K562 (cell line): ENCODE results near the gene ATM. TPM values are rescaled to one million over a fixed set of nuclear protein-coding genes. Genes with fewer than 3 reads are reported as not detected.

Experiments used
- ATAC-seq: fragments of 200-7000 bp; cut with Tn5 transposase; 3 replicates; pipeline ENCODE4 v1.9.1; 2020; ENCODE audit warnings: moderate library complexity
- BruUV-seq: library from RNA; stranded (reverse); fragments of 400-500 nt; replicated peaks from 2 replicates; lab custom pipeline; 2021; lab: Mats Ljungman, UMichigan
- CTCF ChIA-PET: fragments of 300-600 bp; formaldehyde crosslinking; extraction: SDS; loops from one replicate; lab custom pipeline; 2021; ENCODE audit warnings: low intra/inter-chr PET ratio; lab: Yijun Ruan, JAX
- POLR2A ChIA-PET: fragments of 300-600, 350-650 bp; sonication (Branson Sonifier 250); formaldehyde crosslinking; extraction: SDS; loops from one replicate; lab custom pipeline; 2021; ENCODE audit warnings: antibody characterized with exemption, inconsistent platforms; lab: Yijun Ruan, JAX
- DNase-seq, 4 experiments: peaks; one replicate each; pipeline versions ENCODE4 v3.0.0 to v3.0.0-alpha.2; 2011 to 2018; ENCODE audit warnings: low spot score in 3 of 4, mixed read lengths in 3 of 4; ENCODE audit errors: extremely low read depth in 1 of 4
- FAIRE-seq: peaks from 2 replicates; lab custom pipeline; 2011; peaks lifted over from hg19 to GRCh38; lab: Jason Lieb, UNC
- H2AFZ ChIP-seq: 2 replicates; pipeline ENCODE4 v1.6.0; 2011; ENCODE audit warnings: low read depth, low read length, control low read depth, inconsistent platforms
- H3K27ac ChIP-seq: fragments of 200-600 bp; 3 replicates; pipeline ENCODE4 v1.8.0; 2011; ENCODE audit warnings: low read depth, mild to moderate bottlenecking, control low read depth, inconsistent platforms, low read length, moderate library complexity, mixed read lengths; ENCODE audit errors: extremely low read depth
- H3K27me3 ChIP-seq, 2 experiments: fragments of 300-600 bp in 1 of 2; 2 replicates in 1 of 2; 3 replicates in 1 of 2; pipeline versions ENCODE4 v1.6.0 to v1.8.0; 2011; ENCODE audit warnings: inconsistent platforms in 2 of 2, low read length in 2 of 2, mild to moderate bottlenecking in 1 of 2, mixed read lengths in 1 of 2, moderate library complexity in 1 of 2; ENCODE audit not compliant: control insufficient read depth in 2 of 2, insufficient read depth in 2 of 2
- H3K36me3 ChIP-seq: fragments of 300-600 bp; 3 replicates; pipeline ENCODE4 v1.8.0; 2011; ENCODE audit warnings: mild to moderate bottlenecking, low read length, inconsistent platforms; ENCODE audit not compliant: control insufficient read depth, insufficient read depth
- H3K4me1 ChIP-seq, 2 experiments: fragments of 200-600 bp in 1 of 2; replicated peaks in 1 of 2; 2 replicates in 1 of 2; 3 replicates in 1 of 2; pipeline versions ENCODE4 v1.5.1 to v1.8.0; 2011; ENCODE audit warnings: inconsistent platforms in 2 of 2, low read length in 2 of 2, mild to moderate bottlenecking in 1 of 2, mixed read lengths in 1 of 2, moderate library complexity in 1 of 2; ENCODE audit not compliant: control insufficient read depth in 2 of 2, insufficient read depth in 2 of 2
- H3K4me2 ChIP-seq: 2 replicates; pipeline ENCODE4 v1.6.1; 2011; ENCODE audit warnings: low read length, control low read depth, inconsistent platforms, mixed read lengths; ENCODE audit not compliant: insufficient read depth
- H3K4me3 ChIP-seq: fragments of 200-600 bp; sonication (generic), shearing (Covaris generic); 2 replicates; pipeline ENCODE4 v1.5.1; 2016; ENCODE audit warnings: control low read depth, inconsistent platforms
- H3K79me2 ChIP-seq: fragments of 200-600 bp; 3 replicates; pipeline ENCODE4 v1.8.0; 2011; ENCODE audit warnings: low read length, inconsistent platforms; ENCODE audit not compliant: control insufficient read depth, insufficient read depth
- H3K9ac ChIP-seq, 2 experiments: 2 replicates each; pipeline versions ENCODE4 v1.6.0 to v1.6.1; 2011; ENCODE audit warnings: low read depth in 2 of 2, low read length in 2 of 2, control low read depth in 1 of 2, inconsistent platforms in 1 of 2, mild to moderate bottlenecking in 1 of 2, mixed read lengths in 1 of 2; ENCODE audit not compliant: insufficient read depth in 1 of 2
- H3K9me1 ChIP-seq: one replicate; pipeline ENCODE4 v1.6.0; 2011; ENCODE audit warnings: inconsistent platforms, mild to moderate bottlenecking, low read length, moderate library complexity; ENCODE audit not compliant: control insufficient read depth, insufficient read depth
- H3K9me3 ChIP-seq: replicated peaks from 2 replicates; pipeline ENCODE4 v1.5.1; 2011; ENCODE audit warnings: low read depth, low read length, inconsistent platforms; ENCODE audit not compliant: control insufficient read depth, insufficient read depth
- H4K20me1 ChIP-seq: replicated peaks from 2 replicates; pipeline ENCODE4 v1.6.1; 2011; ENCODE audit warnings: low read length, inconsistent platforms, mixed read lengths; ENCODE audit not compliant: control insufficient read depth, insufficient read depth
- FOXK2 ChIP-seq, 2 experiments: fragments of 450-650 bp; IDR thresholded peaks in 1 of 2; conservative IDR thresholded peaks in 1 of 2; 2 replicates each; pipeline ENCODE4 v1.6.1; 2016; ENCODE audit warnings: low read depth in 2 of 2, mild to moderate bottlenecking in 1 of 2
- NR3C1 ChIP-seq: sonication (generic); formaldehyde crosslinking; IDR thresholded peaks from 2 replicates; pipeline ENCODE4 v1.8.1; 2022; ENCODE audit warnings: missing genetic modification reagents
- POLR2G ChIP-seq: fragments of 200-400 bp; formaldehyde crosslinking; IDR thresholded peaks from 2 replicates; pipeline ENCODE4 v1.6.1; 2017; ENCODE audit warnings: low read depth, mild to moderate bottlenecking, antibody characterized with exemption, low read length, moderate library complexity
- PTRF ChIP-seq: fragments of 450-650 bp; IDR thresholded peaks from 2 replicates; pipeline ENCODE4 v1.6.1; 2016; ENCODE audit warnings: mild to moderate bottlenecking, missing genetic modification characterization, missing compliant biosample characterization
- SNIP1 ChIP-seq: fragments of 450-650 bp; IDR thresholded peaks from 2 replicates; pipeline ENCODE4 v1.7.1; 2017; ENCODE audit warnings: low read depth, mild to moderate bottlenecking
- ZKSCAN1 ChIP-seq: fragments of 150-350 bp; IDR thresholded peaks from 2 replicates; pipeline ENCODE4 v1.6.1; 2016; ENCODE audit warnings: low read depth, low read length
- ZNF12 ChIP-seq: sonication (generic); formaldehyde crosslinking; IDR thresholded peaks from 2 replicates; pipeline ENCODE4 v1.4.0; 2020; ENCODE audit warnings: mild to moderate bottlenecking, missing genetic modification reagents
- ZNF561 ChIP-seq: fragments of 450-650 bp; formaldehyde crosslinking; conservative IDR thresholded peaks from 2 replicates; pipeline ENCODE4 v1.4.0; 2020; ENCODE audit warnings: mild to moderate bottlenecking, moderate library complexity
- ZNF589 ChIP-seq: fragments of 200-800 bp; sonication (Bioruptor generic); IDR thresholded peaks from 2 replicates; pipeline ENCODE4 v1.6.1; 2016; ENCODE audit warnings: low read depth, missing genetic modification characterization, missing compliant biosample characterization
- ZNF79 ChIP-seq: fragments of 250-450 bp; sonication (Bioruptor Pico); IDR thresholded peaks from 2 replicates; pipeline ENCODE4 v1.4.0; 2020; ENCODE audit warnings: low read depth, mild to moderate bottlenecking, moderate library complexity
- WGBS: fragments of 100-300 bp; shearing (Covaris generic); methylation state at CpG from one replicate; pipeline ENCODE4 v1.1.6; 2016; ENCODE audit warnings: low coverage, mixed read lengths; ENCODE audit not compliant: insufficient coverage; ENCODE audit errors: missing lambda C conversion rate; 5-methylcytosine and 5-hydroxymethylcytosine counted together
- in situ Hi-C: fragments of 300-500 bp; cut with MboI; formaldehyde crosslinking; loops from 4 replicates; pipeline ENCODE4 v1.15.0; 2018; ENCODE audit warnings: inconsistent platforms, mixed read lengths
- intact Hi-C: fragments of 100-400 bp; cut with micrococcal nuclease; formaldehyde crosslinking; loops from 2 replicates; pipeline ENCODE4 v1.14.2; 2022
- polyA plus RNA-seq, 8 experiments: library from polyadenylated mRNA; depleted of rRNA in 4 of 8; stranded (reverse) in 5 of 8; unstranded in 3 of 8; fragments of >200 nt; fragmentation: Nextera tagmentation in 2 of 8; fragmentation: Illumina TruSeq in 1 of 8; extraction: Ambion mirVana in 2 of 8; extraction: Trizol in 1 of 8; gene quantifications; 2 replicates each; pipeline versions ENCODE4 v1.2.1 to v1.2.3, GENCODE V29; 2011 to 2014; ENCODE audit warnings: inconsistent platforms in 1 of 8, missing spikeins in 1 of 8
- total RNA-seq, 7 experiments: library from RNA; depleted of rRNA in 6 of 7; stranded (reverse); fragments of >200 nt in 6 of 7; fragmentation: Illumina TruSeq in 2 of 7; extraction: Trizol in 2 of 7; gene quantifications; 2 replicates each; pipeline versions ENCODE4 v1.2.1 to v1.2.3, GENCODE V29; 2011 to 2021; ENCODE audit warnings: low replicate concordance in 1 of 7
- TF ChIP-seq, protein P1 (sequence below): fragments of 450-650 bp; IDR thresholded peaks from 2 replicates; pipeline ENCODE4 v1.6.1; 2018; ENCODE audit not compliant: partially characterized antibody
- TF ChIP-seq, protein P2 (sequence below), 2 experiments: fragments of 450-650 bp in 1 of 2; sonication (generic) in 1 of 2; formaldehyde crosslinking; conservative IDR thresholded peaks; 2 replicates each; pipeline versions ENCODE4 v1.4.0 to v1.8.1; 2020 to 2022; ENCODE audit warnings: mild to moderate bottlenecking in 1 of 2, missing genetic modification reagents in 1 of 2
- TF ChIP-seq, protein P3 (sequence below): fragments of 450-650 bp; formaldehyde crosslinking; IDR thresholded peaks from 2 replicates; pipeline ENCODE4 v1.4.0; 2020; ENCODE audit warnings: mild to moderate bottlenecking, moderate library complexity

Gene ATM
- total and polyA plus RNA-seq, 9 of the 15 experiments (the other 6 are each of a cell fraction or from before 2014, with no cell fraction given) = 8.3 to 46.8 (median 26.2) TPM

DNA sequence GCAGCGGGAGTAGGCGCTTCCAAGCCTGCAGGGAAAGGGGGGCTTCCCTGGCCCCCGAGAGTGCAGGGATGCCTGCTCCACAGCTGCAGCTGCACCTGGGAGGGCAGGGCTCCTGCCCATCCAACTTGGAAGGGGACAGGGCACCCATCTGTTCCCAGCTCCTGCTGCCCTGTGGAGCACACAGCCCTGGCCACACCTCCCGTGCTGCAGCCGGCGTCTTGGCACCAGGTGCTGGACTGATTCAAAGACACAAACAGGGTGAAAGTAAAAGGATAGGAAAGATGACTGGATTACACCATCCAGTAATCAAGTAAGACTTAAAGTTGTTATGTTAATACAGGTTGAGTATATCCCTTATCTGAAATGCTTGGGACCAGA, 15.2 kb upstream of the ATM start (continued):
- TF ChIP-seq, protein P1, sequence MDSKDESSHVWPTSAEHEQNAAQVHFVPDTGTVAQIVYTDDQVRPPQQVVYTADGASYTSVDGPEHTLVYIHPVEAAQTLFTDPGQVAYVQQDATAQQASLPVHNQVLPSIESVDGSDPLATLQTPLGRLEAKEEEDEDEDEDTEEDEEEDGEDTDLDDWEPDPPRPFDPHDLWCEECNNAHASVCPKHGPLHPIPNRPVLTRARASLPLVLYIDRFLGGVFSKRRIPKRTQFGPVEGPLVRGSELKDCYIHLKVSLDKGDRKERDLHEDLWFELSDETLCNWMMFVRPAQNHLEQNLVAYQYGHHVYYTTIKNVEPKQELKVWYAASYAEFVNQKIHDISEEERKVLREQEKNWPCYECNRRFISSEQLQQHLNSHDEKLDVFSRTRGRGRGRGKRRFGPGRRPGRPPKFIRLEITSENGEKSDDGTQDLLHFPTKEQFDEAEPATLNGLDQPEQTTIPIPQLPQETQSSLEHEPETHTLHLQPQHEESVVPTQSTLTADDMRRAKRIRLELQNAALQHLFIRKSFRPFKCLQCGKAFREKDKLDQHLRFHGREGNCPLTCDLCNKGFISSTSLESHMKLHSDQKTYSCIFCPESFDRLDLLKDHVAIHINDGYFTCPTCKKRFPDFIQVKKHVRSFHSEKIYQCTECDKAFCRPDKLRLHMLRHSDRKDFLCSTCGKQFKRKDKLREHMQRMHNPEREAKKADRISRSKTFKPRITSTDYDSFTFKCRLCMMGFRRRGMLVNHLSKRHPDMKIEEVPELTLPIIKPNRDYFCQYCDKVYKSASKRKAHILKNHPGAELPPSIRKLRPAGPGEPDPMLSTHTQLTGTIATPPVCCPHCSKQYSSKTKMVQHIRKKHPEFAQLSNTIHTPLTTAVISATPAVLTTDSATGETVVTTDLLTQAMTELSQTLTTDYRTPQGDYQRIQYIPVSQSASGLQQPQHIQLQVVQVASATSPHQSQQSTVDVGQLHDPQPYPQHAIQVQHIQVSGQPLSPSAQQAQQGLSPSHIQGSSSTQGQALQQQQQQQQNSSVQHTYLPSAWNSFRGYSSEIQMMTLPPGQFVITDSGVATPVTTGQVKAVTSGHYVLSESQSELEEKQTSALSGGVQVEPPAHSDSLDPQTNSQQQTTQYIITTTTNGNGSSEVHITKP = no peak
- 0 out of 2 replicates have a peak, but pooled peaks have one; percentile 4 for TF ChIP-seq POLR2G
- TF ChIP-seq, protein P2, sequence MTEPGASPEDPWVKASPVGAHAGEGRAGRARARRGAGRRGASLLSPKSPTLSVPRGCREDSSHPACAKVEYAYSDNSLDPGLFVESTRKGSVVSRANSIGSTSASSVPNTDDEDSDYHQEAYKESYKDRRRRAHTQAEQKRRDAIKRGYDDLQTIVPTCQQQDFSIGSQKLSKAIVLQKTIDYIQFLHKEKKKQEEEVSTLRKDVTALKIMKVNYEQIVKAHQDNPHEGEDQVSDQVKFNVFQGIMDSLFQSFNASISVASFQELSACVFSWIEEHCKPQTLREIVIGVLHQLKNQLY (CRISPR knock-in tag; conservative IDR thresholded peaks at IDR 0.05) = no peak

DNA sequence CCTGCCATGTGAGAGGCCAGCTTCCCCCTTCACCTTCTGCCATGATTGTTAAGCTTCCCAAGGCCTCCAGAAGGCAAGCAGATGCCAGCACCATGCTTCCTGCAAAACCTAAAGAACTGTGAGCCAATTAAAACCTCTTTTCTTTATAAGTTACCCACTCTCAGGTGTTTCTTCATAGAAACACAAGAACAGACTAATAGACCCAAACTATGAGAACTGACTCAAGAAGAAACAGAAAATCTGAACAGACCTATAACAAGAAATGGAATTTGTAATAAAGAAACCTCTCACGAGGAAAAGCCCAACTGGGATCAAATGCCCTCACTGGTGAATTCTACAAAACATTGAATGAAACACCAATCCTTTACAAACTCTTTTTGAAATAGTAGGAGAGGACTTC, 12.4 kb upstream of the ATM start:
- intact Hi-C loops (no loop called here), in situ Hi-C loops (no loop called here)
- H3K79me2 ChIP-seq = peaks cover 91% of the 10 kb centered on the region
- ATAC-seq = no peak
- H3K9ac ChIP-seq = no peak overlapping the region
- no peak for FAIRE-seq
- DNase-seq = no peak
- no peak overlapping the region for H3K4me3 ChIP-seq
- peaks cover 3% of the 10 kb centered on the region for H3K9me1 ChIP-seq
- H4K20me1 ChIP-seq = no peaks in the 10 kb centered on the region; the same call in 1 of the 2 replicates
- no peak overlapping the region for H2AFZ ChIP-seq
- CTCF ChIA-PET = no interaction called here
- peaks cover 25% of the 10 kb centered on the region for H3K9me3 ChIP-seq
- H3K27ac ChIP-seq = no peak overlapping the region
- H3K4me1 ChIP-seq = peaks cover 0 to 5% of the 10 kb centered on the region in 2 experiments; a peak in 1 of 5 replicates
- 86% methylated on average over 1 of the region's 1 CpG for WGBS
- H3K27me3 ChIP-seq = no peaks in the 10 kb centered on the region
- POLR2A ChIA-PET = interaction anchor here (0.7 kb wide), 1 partner anchor 9 kb away, joined by 3 read pairs; no protein-coding TSS in a partner anchor
- no TSS peak for BruUV-seq
- no peak overlapping the region for H3K4me2 ChIP-seq
- H3K36me3 ChIP-seq = peaks cover 80% of the 10 kb centered on the region
- no peak for TF ChIP-seq ZNF589 (CRISPR knock-in tag)
- no peak for TF ChIP-seq PTRF (tag)
- TF ChIP-seq SNIP1 = no peak
- no peak for TF ChIP-seq NR3C1 (CRISPR knock-in tag)
- no peak for TF ChIP-seq ZNF79 (CRISPR knock-in tag)
- TF ChIP-seq ZKSCAN1 = no peak
- TF ChIP-seq ZNF12 (CRISPR knock-in tag) = no peak
- TF ChIP-seq, protein P3, sequence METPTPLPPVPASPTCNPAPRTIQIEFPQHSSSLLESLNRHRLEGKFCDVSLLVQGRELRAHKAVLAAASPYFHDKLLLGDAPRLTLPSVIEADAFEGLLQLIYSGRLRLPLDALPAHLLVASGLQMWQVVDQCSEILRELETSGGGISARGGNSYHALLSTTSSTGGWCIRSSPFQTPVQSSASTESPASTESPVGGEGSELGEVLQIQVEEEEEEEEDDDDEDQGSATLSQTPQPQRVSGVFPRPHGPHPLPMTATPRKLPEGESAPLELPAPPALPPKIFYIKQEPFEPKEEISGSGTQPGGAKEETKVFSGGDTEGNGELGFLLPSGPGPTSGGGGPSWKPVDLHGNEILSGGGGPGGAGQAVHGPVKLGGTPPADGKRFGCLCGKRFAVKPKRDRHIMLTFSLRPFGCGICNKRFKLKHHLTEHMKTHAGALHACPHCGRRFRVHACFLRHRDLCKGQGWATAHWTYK (CRISPR knock-in tag) = no peak
- TF ChIP-seq ZNF561 (CRISPR knock-in tag) = no peak
- TF ChIP-seq FOXK2 (conservative IDR thresholded peaks at IDR 0.05 in 1 of 2, IDR thresholded peaks at IDR 0.05 in 1 of 2; ENCODE audit: low read depth in 2 of 2) = no peak
